Vagina (tissue), 2 donors: ENCODE results near the gene SH3BGRL3. TPM values are rescaled to one million over a fixed set of nuclear protein-coding genes. Genes with fewer than 3 reads are reported as not detected.

Experiments used
- DNase-seq, 2 donors: peaks; one replicate each; pipeline ENCODE4 v3.0.0-alpha.2; 2017; ENCODE audit errors: extremely low spot score in 2 of 2
- H3K27ac ChIP-seq: fragments of 200-600 bp; sonication (generic); one replicate; pipeline ENCODE4 v1.5.1; 2019
- H3K27me3 ChIP-seq: fragments of 200-600 bp; sonication (generic); one replicate; pipeline ENCODE4 v1.5.1; 2019
- H3K36me3 ChIP-seq, 2 donors: fragments of 200-600 bp; sonication (generic); one replicate each; pipeline ENCODE4 v1.5.1; 2017 to 2019
- H3K4me1 ChIP-seq: fragments of 200-600 bp; sonication (generic); one replicate; pipeline ENCODE4 v1.5.1; 2019
- H3K4me3 ChIP-seq, 2 donors: fragments of 200-600 bp; sonication (generic); 1 replicate in 1 of 2; 2 replicates in 1 of 2; pipeline ENCODE4 v1.5.1; 2016 to 2019
- H3K9me3 ChIP-seq: fragments of 200-600 bp; sonication (generic); one replicate; pipeline ENCODE4 v1.5.1; 2019
- POLR2A ChIP-seq, 2 donors: fragments of 450-650 bp; IDR thresholded peaks; one replicate each; pipeline ENCODE4 v1.6.1; 2017; ENCODE audit warnings: antibody characterized with exemption in 2 of 2, mild to moderate bottlenecking in 2 of 2, moderate library complexity in 2 of 2
- POLR2AphosphoS5 ChIP-seq, 2 donors: sonication (generic); formaldehyde crosslinking; IDR thresholded peaks; one replicate each; pipeline ENCODE4 v1.9.0; 2017; ENCODE audit warnings: antibody characterized with exemption in 2 of 2, mild to moderate bottlenecking in 2 of 2, low read depth in 1 of 2; ENCODE audit not compliant: insufficient read depth in 1 of 2
- intact Hi-C: fragments of 100-400 bp; cut with DNase I; formaldehyde crosslinking; loops from one replicate; pipeline ENCODE4 v1.15.1; 2023
- total RNA-seq: library from RNA; depleted of rRNA; stranded (reverse); fragments of >200 nt; gene quantifications from one replicate; pipeline ENCODE4 v1.2.3, GENCODE V29; 2016
- TF ChIP-seq, protein P1 (sequence below), 3 experiments: fragments of 450-650 bp in 2 of 3; fragments of 200-600 bp in 1 of 3; sonication (generic) in 1 of 3; IDR thresholded peaks; one replicate each; pipeline ENCODE4 v1.5.1; 2017 to 2019; ENCODE audit warnings: antibody characterized with exemption in 3 of 3, mild to moderate bottlenecking in 2 of 3, moderate library complexity in 2 of 3

Gene SH3BGRL3
- total RNA-seq, 1 donor from 2014 or later: 115 TPM

DNA sequence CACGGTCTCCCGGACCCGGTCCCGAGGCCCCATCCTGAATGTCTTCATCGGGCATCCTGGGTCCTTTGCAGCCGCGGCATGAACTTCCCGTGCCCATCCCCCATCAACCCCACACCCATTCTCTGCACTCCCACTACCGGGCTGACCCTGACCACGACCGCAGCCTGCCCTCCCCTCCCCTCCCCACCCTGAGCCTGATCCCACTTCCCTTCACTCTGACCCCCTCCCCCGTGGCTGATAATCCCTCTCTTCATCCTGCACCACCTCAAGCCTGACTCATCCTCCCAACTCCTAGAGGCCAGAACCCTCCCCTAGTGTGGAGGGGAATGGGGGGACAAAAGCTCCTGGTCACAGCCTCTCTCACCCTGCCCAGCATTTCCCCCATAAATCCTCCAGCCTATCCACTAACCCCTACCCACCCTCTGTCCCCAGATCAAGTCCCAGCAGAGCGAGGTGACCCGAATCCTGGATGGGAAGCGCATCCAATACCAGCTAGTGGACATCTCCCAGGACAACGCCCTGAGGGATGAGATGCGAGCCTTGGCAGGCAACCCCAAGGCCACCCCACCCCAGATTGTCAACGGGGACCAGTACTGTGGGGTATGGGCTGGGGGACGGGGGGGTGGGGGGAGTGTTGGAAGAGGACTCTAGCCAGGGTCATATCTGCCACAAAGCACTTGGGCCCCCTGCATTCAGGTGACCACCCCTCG lies 602 bp downstream of the SH3BGRL3 start:
- Histone ChIP-seq H3K36me3 (peaks cover 0 to 8% of the 10 kb centered on the region in 2 donors), H3K4me3 (peak overlapping the region; percentile 80 to 90), H3K27me3 (no peaks in the 10 kb centered on the region), H3K4me1 (peaks cover 91% of the 10 kb centered on the region), H3K27ac (peak overlapping the region; percentile 95), H3K9me3 (no peaks in the 10 kb centered on the region)
- TF ChIP-seq, protein P1, sequence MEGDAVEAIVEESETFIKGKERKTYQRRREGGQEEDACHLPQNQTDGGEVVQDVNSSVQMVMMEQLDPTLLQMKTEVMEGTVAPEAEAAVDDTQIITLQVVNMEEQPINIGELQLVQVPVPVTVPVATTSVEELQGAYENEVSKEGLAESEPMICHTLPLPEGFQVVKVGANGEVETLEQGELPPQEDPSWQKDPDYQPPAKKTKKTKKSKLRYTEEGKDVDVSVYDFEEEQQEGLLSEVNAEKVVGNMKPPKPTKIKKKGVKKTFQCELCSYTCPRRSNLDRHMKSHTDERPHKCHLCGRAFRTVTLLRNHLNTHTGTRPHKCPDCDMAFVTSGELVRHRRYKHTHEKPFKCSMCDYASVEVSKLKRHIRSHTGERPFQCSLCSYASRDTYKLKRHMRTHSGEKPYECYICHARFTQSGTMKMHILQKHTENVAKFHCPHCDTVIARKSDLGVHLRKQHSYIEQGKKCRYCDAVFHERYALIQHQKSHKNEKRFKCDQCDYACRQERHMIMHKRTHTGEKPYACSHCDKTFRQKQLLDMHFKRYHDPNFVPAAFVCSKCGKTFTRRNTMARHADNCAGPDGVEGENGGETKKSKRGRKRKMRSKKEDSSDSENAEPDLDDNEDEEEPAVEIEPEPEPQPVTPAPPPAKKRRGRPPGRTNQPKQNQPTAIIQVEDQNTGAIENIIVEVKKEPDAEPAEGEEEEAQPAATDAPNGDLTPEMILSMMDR (IDR thresholded peaks at IDR 0.05): no peak
- no peak for TF ChIP-seq POLR2A (IDR thresholded peaks at IDR 0.05)
- TF ChIP-seq POLR2AphosphoS5 (IDR thresholded peaks at IDR 0.05; ENCODE audit: insufficient read depth in 1 of 2, low read depth in 1 of 2): no peak
- DNase-seq: peak in 1 of 2 donors; percentile 93
- intact Hi-C loops: no loop called here

GRCh38 chr1:26281091-26281958 lies 1.4 kb downstream of the SH3BGRL3 start:
- TF ChIP-seq POLR2AphosphoS5 (IDR thresholded peaks at IDR 0.05; ENCODE audit: insufficient read depth in 1 of 2, low read depth in 1 of 2) (no peak), POLR2A (IDR thresholded peaks at IDR 0.05) (no peak)
- TF ChIP-seq, protein P1 (IDR thresholded peaks at IDR 0.05): no peak
- intact Hi-C loops: no loop called here
- H3K4me1 ChIP-seq: peaks cover 91% of the 10 kb centered on the region
- H3K4me3 ChIP-seq: peak overlapping the region; percentile 80 to 90
- DNase-seq: no peak
- no peaks in the 10 kb centered on the region for H3K9me3 ChIP-seq
- no peaks in the 10 kb centered on the region for H3K27me3 ChIP-seq
- peak overlapping the region; percentile 95 for H3K27ac ChIP-seq
- peaks cover 0 to 8% of the 10 kb centered on the region in 2 donors for H3K36me3 ChIP-seq

DNA sequence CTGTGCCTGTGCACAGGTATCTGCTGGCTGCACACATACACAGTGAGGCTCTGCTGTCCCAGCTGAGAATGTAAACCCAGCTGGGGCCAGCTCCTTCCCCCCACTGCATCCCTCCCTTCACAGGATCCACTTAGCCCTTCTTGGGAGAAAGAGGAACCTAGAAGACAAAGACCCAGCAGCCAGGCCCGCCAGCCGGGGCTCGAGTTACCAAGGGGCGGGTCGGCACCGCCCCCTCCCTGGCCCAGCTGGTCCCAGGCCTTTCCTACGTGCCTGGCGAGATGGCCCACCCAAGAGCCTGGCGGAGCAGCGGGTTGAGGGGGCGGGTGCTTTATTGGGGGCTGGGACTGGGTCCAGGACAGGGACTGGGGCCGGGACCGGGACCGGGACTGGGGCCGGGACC lies 2.1 kb downstream of the SH3BGRL3 start:
- H3K4me1 ChIP-seq: peaks cover 88% of the 10 kb centered on the region

DNA sequence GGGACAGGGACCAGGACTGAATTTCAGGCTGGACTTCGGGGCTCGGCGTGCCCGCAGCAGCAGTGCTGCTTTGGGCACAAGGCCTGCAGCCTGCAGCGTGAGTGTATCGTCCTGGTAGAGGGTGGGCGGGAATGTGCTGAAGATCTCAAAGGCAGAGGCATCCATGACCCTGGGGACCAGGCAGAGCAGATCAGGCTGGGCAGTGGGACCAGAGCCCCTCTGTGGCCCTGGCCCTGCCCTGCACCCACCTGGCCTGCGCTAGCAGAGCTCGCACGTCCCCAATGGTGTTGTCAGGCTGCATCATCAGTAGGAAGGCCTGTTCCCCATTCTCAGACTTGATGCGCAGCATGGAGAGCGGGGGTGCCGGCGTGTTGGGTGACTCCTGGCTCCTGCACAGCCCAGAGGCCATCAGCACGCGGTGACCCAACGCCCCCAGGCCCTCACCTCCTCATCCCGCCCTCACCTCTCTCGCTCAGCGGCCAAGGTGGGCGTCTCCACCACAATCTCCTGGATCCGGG lies 2.6 kb downstream of the SH3BGRL3 start:
- intact Hi-C loops: no loop called here
- peaks cover 88% of the 10 kb centered on the region for H3K4me1 ChIP-seq
- DNase-seq: no peak
- no peaks in the 10 kb centered on the region for H3K27me3 ChIP-seq
- H3K4me3 ChIP-seq: no peak overlapping the region
- TF ChIP-seq, protein P1 (IDR thresholded peaks at IDR 0.05): no peak
- no peak for TF ChIP-seq POLR2A (IDR thresholded peaks at IDR 0.05)
- no peak for TF ChIP-seq POLR2AphosphoS5 (IDR thresholded peaks at IDR 0.05; ENCODE audit: insufficient read depth in 1 of 2, low read depth in 1 of 2)
- H3K36me3 ChIP-seq: peaks cover 0 to 8% of the 10 kb centered on the region in 2 donors
- peak overlapping the region; percentile 95 for H3K27ac ChIP-seq
- no peaks in the 10 kb centered on the region for H3K9me3 ChIP-seq

More for the DNA sequence above, 2.1 kb downstream of the SH3BGRL3 start:
- H3K9me3 ChIP-seq: no peaks in the 10 kb centered on the region
- H3K27me3 ChIP-seq: no peaks in the 10 kb centered on the region
- H3K4me3 ChIP-seq: no peak overlapping the region
- TF ChIP-seq, protein P1 (IDR thresholded peaks at IDR 0.05): no peak
- TF ChIP-seq POLR2A (IDR thresholded peaks at IDR 0.05): no peak
- no peak for TF ChIP-seq POLR2AphosphoS5 (IDR thresholded peaks at IDR 0.05; ENCODE audit: insufficient read depth in 1 of 2, low read depth in 1 of 2)
- intact Hi-C loops: no loop called here
- DNase-seq: peak in 1 of 2 donors; percentile 79
- H3K36me3 ChIP-seq: peaks cover 0 to 8% of the 10 kb centered on the region in 2 donors
- peak overlapping the region; percentile 95 for H3K27ac ChIP-seq
